ENCODE measurements around the gene PTPN20.

The PTPN20 gene

GRCh38 chr10:47022311-47023131 is 111.3 kb downstream of the PTPN20 start:
- no peak for DNase-seq

GRCh38 chr10:47023237-47024045 is 112.2 kb downstream of the PTPN20 start:
- no peak for DNase-seq

- no peak for DNase-seq
Measured at GRCh38 chr10:47024046-47024322, 112.8 kb downstream of the PTPN20 start.

- peak; percentile 82 for DNase-seq
Measured at GRCh38 chr10:47024399-47025252, 113.4 kb downstream of the PTPN20 start.

- DNase-seq, result no peak
Measured at GRCh38 chr10:47025253-47025539, 114.0 kb downstream of the PTPN20 start.

- DNase-seq, result no peak
Measured at GRCh38 chr10:47025540-47026300, 114.5 kb downstream of the PTPN20 start.

- no peak for DNase-seq
Measured at GRCh38 chr10:47026301-47027107, 115.3 kb downstream of the PTPN20 start.

- DNase-seq, result no peak
Measured at GRCh38 chr10:47027108-47027783, 116.0 kb downstream of the PTPN20 start.

GRCh38 chr10:47027784-47028260 is 116.6 kb downstream of the PTPN20 start:
- DNase-seq, result no peak

GRCh38 chr10:47028466-47028865 is 117.2 kb downstream of the PTPN20 start:
- no peak for DNase-seq

- DNase-seq, result no peak
Measured at GRCh38 chr10:47029181-47030009, 118.2 kb downstream of the PTPN20 start.

- no peak for DNase-seq
Measured at GRCh38 chr10:47030191-47030703, 119.0 kb downstream of the PTPN20 start.

GRCh38 chr10:47031211-47031900 is 120.1 kb downstream of the PTPN20 start:
- DNase-seq, result no peak

- DNase-seq, result no peak
Measured at GRCh38 chr10:47031901-47032465, 120.8 kb downstream of the PTPN20 start.

GRCh38 chr10:47033081-47033480 is 121.9 kb downstream of the PTPN20 start:
- no peak for DNase-seq

GRCh38 chr10:47033541-47034270 is 122.5 kb downstream of the PTPN20 start:
- no peak for DNase-seq

GRCh38 chr10:47034441-47035051 is 123.3 kb downstream of the PTPN20 start:
- DNase-seq, result no peak
